ENCODE measurements around the gene ROR1. TPM values are rescaled to one million over a fixed set of nuclear protein-coding genes. Genes with fewer than 3 reads are reported as not detected.
A peak's percentile ranks its signal among the peaks of the same experiment; 100 is the strongest.

Gene ROR1
- total and polyA plus RNA-seq, 7 donors = 0.13 to 2.8 (median 1.2) TPM

GRCh38 chr1:63901094-63901493 lies 127.3 kb downstream of the ROR1 start:
- Histone ChIP-seq H3K36me3 (ENCODE audit: insufficient read depth in 1 of 2, low read depth in 1 of 2) (no peaks in the 10 kb centered on the region), H3K27ac (no peak overlapping the region), H3K9me3 (no peaks in the 10 kb centered on the region), H3K4me3 (no peak overlapping the region), H3K4me1 (peaks cover 4% of the 10 kb centered on the region), H3K27me3 (ENCODE audit: insufficient read depth in 3 of 3, low read length in 2 of 3) (peaks cover 0 to 2% (median 0%) of the 10 kb centered on the region in 3 donors)
- no peak for ATAC-seq
- TF ChIP-seq CTCF (IDR thresholded peaks at IDR 0.05) = no peak
- DNase-seq = no peak
- 85 to 88% (median 86%) methylated on average over 6 of the region's 6 CpGs for WGBS, 3 donors
- intact Hi-C loops (cut with DNase I) = no loop called here

- H3K27me3 ChIP-seq (ENCODE audit: insufficient read depth in 3 of 3, low read length in 2 of 3) = peaks cover 0 to 2% (median 0%) of the 10 kb centered on the region in 3 donors
- WGBS, 3 donors = 43 to 63% (median 50%) methylated on average over 3 to 4 of the region's 4 CpGs
- H3K4me3 ChIP-seq = no peak overlapping the region
- DNase-seq (no peak), ATAC-seq (peak in 2 of 4 donors; percentile 63 to 73)
- intact Hi-C loops (cut with DNase I) = no loop called here
- no peak for TF ChIP-seq CTCF (IDR thresholded peaks at IDR 0.05)
- no peak overlapping the region for H3K27ac ChIP-seq
- H3K36me3 ChIP-seq (ENCODE audit: insufficient read depth in 1 of 2, low read depth in 1 of 2) = no peaks in the 10 kb centered on the region
- H3K4me1 ChIP-seq = peaks cover 15% of the 10 kb centered on the region
- H3K9me3 ChIP-seq = no peaks in the 10 kb centered on the region
Measured at GRCh38 chr1:63902844-63903589, 129.2 kb downstream of the ROR1 start.

GRCh38 chr1:63903947-63904610 lies 130.3 kb downstream of the ROR1 start:
- ATAC-seq (no peak), DNase-seq (no peak)
- no peak for TF ChIP-seq CTCF (IDR thresholded peaks at IDR 0.05)
- intact Hi-C loops (cut with DNase I) = no loop called here
- 79 to 87% (median 86%) methylated on average over 5 of the region's 5 CpGs for WGBS, 3 donors
- Histone ChIP-seq H3K27me3 (ENCODE audit: insufficient read depth in 3 of 3, low read length in 2 of 3) (peaks cover 0 to 2% (median 0%) of the 10 kb centered on the region in 3 donors), H3K36me3 (ENCODE audit: insufficient read depth in 1 of 2, low read depth in 1 of 2) (no peaks in the 10 kb centered on the region), H3K4me1 (peaks cover 24% of the 10 kb centered on the region), H3K9me3 (no peaks in the 10 kb centered on the region), H3K27ac (no peak overlapping the region), H3K4me3 (no peak overlapping the region)

- H3K27ac ChIP-seq = no peak overlapping the region
- H3K4me3 ChIP-seq = no peak overlapping the region
- peaks cover 0 to 2% (median 0%) of the 10 kb centered on the region in 3 donors for H3K27me3 ChIP-seq (ENCODE audit: insufficient read depth in 3 of 3, low read length in 2 of 3)
- H3K9me3 ChIP-seq = no peaks in the 10 kb centered on the region
- no peak for TF ChIP-seq CTCF (IDR thresholded peaks at IDR 0.05)
- intact Hi-C loops (cut with DNase I) = no loop called here
- 91 to 100% (median 98%) methylated on average over 2 of the region's 2 CpGs for WGBS, 3 donors
- no peaks in the 10 kb centered on the region for H3K36me3 ChIP-seq (ENCODE audit: insufficient read depth in 1 of 2, low read depth in 1 of 2)
- no peak for DNase-seq
- H3K4me1 ChIP-seq = peaks cover 24% of the 10 kb centered on the region
- ATAC-seq = no peak
Measured at GRCh38 chr1:63904826-63905225, 131.0 kb downstream of the ROR1 start.
